ENCODE data around the gene AADACL3. TPM values are rescaled to one million over a fixed set of nuclear protein-coding genes. Genes with fewer than 3 reads are reported as not detected.

AADACL3 gene
- total RNA-seq, 1 donor from 2014 or later, result not detected

- H3K27me3 Mint-ChIP-seq (ENCODE audit: low read depth), result peaks cover 3% of the 10 kb centered on the region
- DNase-seq (ENCODE audit: low spot score), result no peak
- H3K27ac Mint-ChIP-seq (ENCODE audit: unreplicated experiment), result no peak overlapping the region
- no peaks in the 10 kb centered on the region for H3K36me3 Mint-ChIP-seq (ENCODE audit: low read depth)
- H3K4me3 Mint-ChIP-seq (ENCODE audit: unreplicated experiment), result no peak overlapping the region
- TF ChIP-seq CTCF (IDR thresholded peaks at IDR 0.05), result no peak
- no peaks in the 10 kb centered on the region for H3K4me1 Mint-ChIP-seq (ENCODE audit: low read depth)
- peaks cover 9% of the 10 kb centered on the region for H3K9me3 Mint-ChIP-seq (ENCODE audit: low read depth)
Observed at GRCh38 chr1:12677565-12677964, 38.3 kb upstream of the AADACL3 start.

- peaks cover 9% of the 10 kb centered on the region for H3K9me3 Mint-ChIP-seq (ENCODE audit: low read depth)
- H3K27ac Mint-ChIP-seq (ENCODE audit: unreplicated experiment), result no peak overlapping the region
- H3K4me3 Mint-ChIP-seq (ENCODE audit: unreplicated experiment), result no peak overlapping the region
- no peaks in the 10 kb centered on the region for H3K4me1 Mint-ChIP-seq (ENCODE audit: low read depth)
- no peak for DNase-seq (ENCODE audit: low spot score)
- peaks cover 5% of the 10 kb centered on the region for H3K27me3 Mint-ChIP-seq (ENCODE audit: low read depth)
- no peaks in the 10 kb centered on the region for H3K36me3 Mint-ChIP-seq (ENCODE audit: low read depth)
- no peak for TF ChIP-seq CTCF (IDR thresholded peaks at IDR 0.05)
Observed at GRCh38 chr1:12678350-12678749, 37.6 kb upstream of the AADACL3 start.

GRCh38 chr1:12678820-12679219 is 37.1 kb upstream of the AADACL3 start:
- no peak overlapping the region for H3K4me3 Mint-ChIP-seq (ENCODE audit: unreplicated experiment)
- TF ChIP-seq CTCF (IDR thresholded peaks at IDR 0.05), result no peak
- DNase-seq (ENCODE audit: low spot score), result no peak
- peaks cover 9% of the 10 kb centered on the region for H3K9me3 Mint-ChIP-seq (ENCODE audit: low read depth)
- peaks cover 6% of the 10 kb centered on the region for H3K27me3 Mint-ChIP-seq (ENCODE audit: low read depth)
- H3K27ac Mint-ChIP-seq (ENCODE audit: unreplicated experiment), result no peak overlapping the region
- H3K4me1 Mint-ChIP-seq (ENCODE audit: low read depth), result no peaks in the 10 kb centered on the region
- no peaks in the 10 kb centered on the region for H3K36me3 Mint-ChIP-seq (ENCODE audit: low read depth)

- H3K27me3 Mint-ChIP-seq (ENCODE audit: low read depth), result peaks cover 4% of the 10 kb centered on the region
- TF ChIP-seq CTCF (IDR thresholded peaks at IDR 0.05), result no peak
- no peaks in the 10 kb centered on the region for H3K4me1 Mint-ChIP-seq (ENCODE audit: low read depth)
- no peak overlapping the region for H3K4me3 Mint-ChIP-seq (ENCODE audit: unreplicated experiment)
- no peak overlapping the region for H3K27ac Mint-ChIP-seq (ENCODE audit: unreplicated experiment)
- no peak for DNase-seq (ENCODE audit: low spot score)
- no peaks in the 10 kb centered on the region for H3K36me3 Mint-ChIP-seq (ENCODE audit: low read depth)
- H3K9me3 Mint-ChIP-seq (ENCODE audit: low read depth), result no peaks in the 10 kb centered on the region
Observed at GRCh38 chr1:12690156-12690555, 25.8 kb upstream of the AADACL3 start.

GRCh38 chr1:12692967-12693782 is 22.7 kb upstream of the AADACL3 start:
- H3K4me3 Mint-ChIP-seq (ENCODE audit: unreplicated experiment), result no peak overlapping the region
- H3K27ac Mint-ChIP-seq (ENCODE audit: unreplicated experiment), result no peak overlapping the region
- peaks cover 6% of the 10 kb centered on the region for H3K9me3 Mint-ChIP-seq (ENCODE audit: low read depth)
- H3K27me3 Mint-ChIP-seq (ENCODE audit: low read depth), result no peaks in the 10 kb centered on the region
- no peak for TF ChIP-seq CTCF (IDR thresholded peaks at IDR 0.05)
- DNase-seq (ENCODE audit: low spot score), result no peak
- peaks cover 6% of the 10 kb centered on the region for H3K4me1 Mint-ChIP-seq (ENCODE audit: low read depth)
- H3K36me3 Mint-ChIP-seq (ENCODE audit: low read depth), result no peaks in the 10 kb centered on the region
